Tibial artery (tissue), 4 donors: ENCODE measurements around the gene UGT2B15.
"Not testable (repeated sequence)": the region's sequence is repeated elsewhere in the genome, so short reads cannot be mapped to it uniquely, and the experiment has no call there.

ENCODE experiments used
- DNase-seq, 2 donors: peaks; one replicate each; pipeline ENCODE4 v3.0.0-alpha.2; 2019
- H3K27ac ChIP-seq, 2 donors: fragments of 200-600 bp; sonication (generic) in 1 of 2; 1 replicate in 1 of 2; 2 replicates in 1 of 2; pipeline ENCODE4 v1.5.1; 2018 to 2019; ENCODE audit warnings: mild to moderate bottlenecking in 1 of 2
- H3K27me3 ChIP-seq, 2 donors: fragments of 200-600 bp; sonication (generic) in 1 of 2; one replicate each; pipeline versions ENCODE4 v1.5.1 to v1.6.0; 2016 to 2019
- H3K36me3 ChIP-seq, 3 donors: fragments of 200-600 bp; sonication (generic) in 2 of 3; one replicate each; pipeline ENCODE4 v1.5.1; 2016 to 2019; ENCODE audit warnings: mild to moderate bottlenecking in 2 of 3
- H3K4me1 ChIP-seq, 4 donors: fragments of 200-600 bp; sonication (generic) in 2 of 4; 1 replicate in 3 of 4; 2 replicates in 1 of 4; pipeline ENCODE4 v1.5.1; 2016 to 2019
- H3K4me3 ChIP-seq, 2 donors: fragments of 200-600 bp; sonication (generic) in 1 of 2; 1 replicate in 1 of 2; 2 replicates in 1 of 2; pipeline ENCODE4 v1.5.1; 2018 to 2019; ENCODE audit warnings: mild to moderate bottlenecking in 2 of 2
- H3K9me3 ChIP-seq, 3 donors: fragments of 200-600 bp; sonication (generic) in 1 of 3; one replicate each; pipeline ENCODE4 v1.5.1; 2016 to 2019
- intact Hi-C: fragments of 100-400 bp; cut with DNase I; formaldehyde crosslinking; loops from one replicate; pipeline ENCODE4 v1.15.0; 2023; ENCODE audit warnings: low total_unique reads
- TF ChIP-seq, protein P1 (sequence below), 2 experiments: fragments of 200-600 bp in 1 of 2; fragments of 450-650 bp in 1 of 2; IDR thresholded peaks; one replicate each; pipeline ENCODE4 v1.5.1; 2017 to 2019; ENCODE audit warnings: antibody characterized with exemption in 2 of 2, mild to moderate bottlenecking in 1 of 2, moderate library complexity in 1 of 2

Gene UGT2B15

DNA sequence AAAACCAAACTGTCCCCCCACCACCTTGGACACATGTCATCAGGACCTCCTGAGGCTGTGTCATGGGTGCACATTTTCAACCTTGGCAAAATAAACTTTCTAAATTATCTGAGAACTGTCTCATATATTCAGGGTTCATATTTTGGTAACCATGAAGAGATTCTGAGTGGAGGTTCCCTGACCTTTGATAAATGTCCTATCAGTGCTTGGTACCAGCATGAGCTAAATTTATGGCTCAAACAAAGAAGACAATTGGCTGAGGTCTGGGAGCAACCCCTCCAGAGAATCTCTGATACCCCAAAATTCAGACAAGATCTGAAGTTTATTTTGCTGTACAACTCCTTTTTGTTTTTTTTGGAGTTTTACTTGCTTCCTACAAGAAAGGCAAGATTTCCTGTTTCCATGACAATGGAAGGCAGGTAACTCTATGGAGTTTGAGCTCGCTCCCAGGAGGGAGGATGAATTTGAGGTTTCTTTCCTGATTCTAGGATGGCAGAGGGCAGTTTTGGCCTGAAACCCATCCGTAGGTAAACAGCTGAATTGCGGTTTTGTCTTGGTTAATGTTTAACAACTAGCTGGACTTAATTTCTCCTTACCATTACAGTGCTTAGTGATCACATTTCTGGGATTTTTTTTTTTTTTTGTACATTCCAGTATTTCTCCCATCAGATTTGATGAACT lies 14.5 kb downstream of the UGT2B15 start:
- Histone ChIP-seq H3K27me3 (no peaks in the 10 kb centered on the region), H3K9me3 (no peaks in the 10 kb centered on the region), H3K36me3 (no peaks in the 10 kb centered on the region), H3K27ac (no peak overlapping the region), H3K4me1 (no peaks in the 10 kb centered on the region), H3K4me3 (no peak overlapping the region)
- no peak for DNase-seq
- intact Hi-C loops, result no loop called here
- TF ChIP-seq, protein P1, sequence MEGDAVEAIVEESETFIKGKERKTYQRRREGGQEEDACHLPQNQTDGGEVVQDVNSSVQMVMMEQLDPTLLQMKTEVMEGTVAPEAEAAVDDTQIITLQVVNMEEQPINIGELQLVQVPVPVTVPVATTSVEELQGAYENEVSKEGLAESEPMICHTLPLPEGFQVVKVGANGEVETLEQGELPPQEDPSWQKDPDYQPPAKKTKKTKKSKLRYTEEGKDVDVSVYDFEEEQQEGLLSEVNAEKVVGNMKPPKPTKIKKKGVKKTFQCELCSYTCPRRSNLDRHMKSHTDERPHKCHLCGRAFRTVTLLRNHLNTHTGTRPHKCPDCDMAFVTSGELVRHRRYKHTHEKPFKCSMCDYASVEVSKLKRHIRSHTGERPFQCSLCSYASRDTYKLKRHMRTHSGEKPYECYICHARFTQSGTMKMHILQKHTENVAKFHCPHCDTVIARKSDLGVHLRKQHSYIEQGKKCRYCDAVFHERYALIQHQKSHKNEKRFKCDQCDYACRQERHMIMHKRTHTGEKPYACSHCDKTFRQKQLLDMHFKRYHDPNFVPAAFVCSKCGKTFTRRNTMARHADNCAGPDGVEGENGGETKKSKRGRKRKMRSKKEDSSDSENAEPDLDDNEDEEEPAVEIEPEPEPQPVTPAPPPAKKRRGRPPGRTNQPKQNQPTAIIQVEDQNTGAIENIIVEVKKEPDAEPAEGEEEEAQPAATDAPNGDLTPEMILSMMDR (IDR thresholded peaks at IDR 0.05), result no peak

DNA sequence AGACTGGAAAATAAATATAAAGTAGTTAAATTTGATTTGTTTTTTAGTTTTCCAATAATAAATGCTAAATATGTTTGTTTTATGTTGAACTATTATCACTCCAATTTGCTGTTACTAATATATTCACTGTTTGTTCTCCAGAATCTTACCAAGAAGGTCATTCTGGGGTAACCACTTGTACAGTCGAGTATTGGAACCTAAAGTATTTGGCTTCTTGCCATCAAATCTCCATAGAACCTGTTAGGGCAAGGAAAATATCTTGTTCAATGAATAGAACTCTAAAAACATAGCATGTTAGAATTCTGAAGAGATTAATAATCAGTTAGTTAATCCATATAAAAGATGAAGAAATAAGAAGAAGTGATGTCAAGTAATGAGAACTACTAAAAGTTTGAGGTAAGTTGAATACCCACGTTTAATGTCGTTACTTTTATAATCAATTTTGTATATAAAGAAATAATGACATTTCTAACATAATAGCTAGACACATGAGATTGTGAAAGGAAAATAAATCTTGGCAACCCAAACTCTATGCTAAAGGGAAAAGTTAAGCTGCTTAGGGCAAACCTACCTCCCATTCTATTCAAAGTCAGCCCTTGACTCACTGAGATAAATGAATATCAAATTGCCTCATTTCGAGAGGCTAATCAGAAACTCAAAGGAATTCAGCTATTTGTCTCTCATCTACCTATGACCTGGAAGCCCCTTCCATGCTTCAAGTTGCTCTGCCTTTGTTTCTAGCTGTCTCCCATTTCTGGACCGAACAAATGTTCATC lies 15.3 kb downstream of the UGT2B15 start:
- no peaks in the 10 kb centered on the region for H3K36me3 ChIP-seq
- H3K27me3 ChIP-seq, result no peaks in the 10 kb centered on the region
- no peak for DNase-seq
- intact Hi-C loops, result no loop called here
- no peaks in the 10 kb centered on the region for H3K9me3 ChIP-seq
- no peak overlapping the region for H3K27ac ChIP-seq
- TF ChIP-seq, protein P1 (IDR thresholded peaks at IDR 0.05), result no peak
- no peaks in the 10 kb centered on the region for H3K4me1 ChIP-seq
- no peak overlapping the region for H3K4me3 ChIP-seq

DNA sequence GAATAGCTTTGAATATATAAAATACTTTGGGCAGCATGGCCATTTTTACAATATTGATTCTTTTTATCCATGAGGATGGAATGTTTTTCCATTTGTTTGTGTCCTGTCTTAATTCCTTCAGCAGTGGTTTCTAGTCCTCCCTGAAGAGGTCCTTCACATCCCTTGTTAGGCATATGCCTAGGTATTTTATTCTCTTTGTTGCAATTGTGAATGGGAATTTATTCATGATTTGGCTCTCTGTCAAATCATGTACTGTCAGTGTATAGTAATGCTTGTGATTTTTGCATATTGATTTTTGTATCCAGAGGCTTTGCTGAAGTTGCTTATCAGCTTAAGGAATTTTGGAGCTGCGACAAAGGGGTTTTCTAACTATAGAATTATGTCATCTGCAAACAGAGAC lies 18.5 kb downstream of the UGT2B15 start:
- H3K4me1 ChIP-seq, result no peaks in the 10 kb centered on the region
- DNase-seq, result no peak
- TF ChIP-seq, protein P1 (IDR thresholded peaks at IDR 0.05), result no peak
- no peak overlapping the region for H3K4me3 ChIP-seq
- H3K27me3 ChIP-seq, result no peaks in the 10 kb centered on the region
- intact Hi-C loops, result no loop called here
- H3K36me3 ChIP-seq, result no peaks in the 10 kb centered on the region
- no peaks in the 10 kb centered on the region for H3K9me3 ChIP-seq
- no peak overlapping the region for H3K27ac ChIP-seq

DNA sequence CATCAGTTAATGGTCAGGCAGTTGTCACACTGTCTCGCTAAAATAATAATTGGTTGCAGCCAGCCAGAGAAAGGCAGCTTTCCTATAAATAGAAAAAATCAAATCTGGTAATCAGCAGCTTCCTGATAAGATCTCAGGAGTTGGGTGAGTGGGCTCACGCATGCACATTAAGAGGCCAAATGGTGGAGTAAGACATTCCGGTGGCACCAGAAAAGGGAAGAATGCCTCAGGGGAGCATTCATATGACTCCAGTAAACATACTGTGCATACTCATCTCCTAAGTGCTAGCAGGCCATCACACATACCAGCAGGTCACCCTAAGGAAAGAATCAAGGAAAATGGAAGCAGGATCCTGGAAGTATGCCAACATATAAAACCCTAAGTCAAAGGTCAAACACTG lies 40.1 kb downstream of the UGT2B15 start:
- Histone ChIP-seq H3K36me3 (no peaks in the 10 kb centered on the region), H3K27ac (no peak overlapping the region), H3K9me3 (no peaks in the 10 kb centered on the region), H3K4me3 (no peak overlapping the region), H3K27me3 (no peaks in the 10 kb centered on the region), H3K4me1 (no peaks in the 10 kb centered on the region)
- no peak for DNase-seq
- intact Hi-C loops, result no loop called here
- TF ChIP-seq, protein P1 (IDR thresholded peaks at IDR 0.05), result no peak

DNA sequence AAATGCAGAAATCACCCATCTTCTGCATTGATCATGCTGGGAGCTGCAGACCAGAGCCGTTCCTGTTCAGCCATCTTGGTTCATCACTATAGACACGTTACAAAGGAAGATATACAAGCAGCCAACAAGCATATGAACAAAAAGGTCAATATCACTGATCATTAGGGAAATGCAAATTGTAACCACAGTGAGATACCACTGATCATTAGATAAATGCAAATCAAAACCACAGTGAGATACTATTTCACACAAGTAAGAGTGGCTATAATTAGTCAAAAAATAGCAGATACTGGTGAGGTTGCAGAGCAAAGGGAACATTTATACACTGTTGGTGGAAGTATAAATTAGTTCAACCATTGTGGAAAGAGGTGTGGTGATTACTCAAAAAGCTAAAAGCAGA lies 47.7 kb downstream of the UGT2B15 start:
- H3K36me3 ChIP-seq, H3K27ac ChIP-seq, H3K9me3 ChIP-seq, DNase-seq, H3K27me3 ChIP-seq, H3K4me1 ChIP-seq, H3K4me3 ChIP-seq, intact Hi-C loops: not testable (repeated sequence)

DNA sequence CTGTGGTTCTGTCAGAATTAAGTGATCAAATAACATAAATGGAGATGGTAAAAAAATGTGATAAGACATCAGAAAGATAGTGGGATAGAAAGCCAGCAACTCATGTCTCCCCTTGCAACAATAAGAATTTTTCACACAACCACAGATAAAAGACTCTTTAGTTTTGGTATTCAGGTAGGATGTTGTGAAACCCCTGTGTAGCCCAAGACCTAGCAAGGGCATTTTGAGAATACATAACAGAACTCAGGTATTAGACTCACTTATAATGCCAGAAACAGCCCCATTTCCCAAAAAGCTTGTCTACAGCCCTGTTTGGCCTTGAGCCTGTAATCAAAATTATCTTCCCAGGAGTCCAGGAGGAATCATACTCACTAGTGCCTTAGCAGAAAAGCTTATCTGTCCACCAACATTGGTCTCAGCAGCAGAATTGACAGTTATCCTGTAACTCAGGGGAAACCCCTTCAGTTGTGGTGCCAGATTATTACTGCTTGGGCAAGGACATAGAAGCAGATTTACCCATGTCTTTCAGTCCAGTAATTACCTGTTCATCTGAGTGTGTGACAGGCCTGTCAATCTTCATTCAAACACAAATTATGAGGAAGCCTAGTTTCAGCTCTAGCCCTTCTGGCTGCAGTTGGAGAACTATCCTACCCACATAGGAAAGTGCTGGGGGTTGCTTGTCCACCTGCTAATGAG lies 53.3 kb downstream of the UGT2B15 start:
- TF ChIP-seq, protein P1 (IDR thresholded peaks at IDR 0.05), result no peak
- DNase-seq, result no peak
- H3K4me1 ChIP-seq, result no peaks in the 10 kb centered on the region
- no peaks in the 10 kb centered on the region for H3K27me3 ChIP-seq
- no peaks in the 10 kb centered on the region for H3K36me3 ChIP-seq
- intact Hi-C loops, result no loop called here
- H3K9me3 ChIP-seq, result no peaks in the 10 kb centered on the region
- no peak overlapping the region for H3K4me3 ChIP-seq
- H3K27ac ChIP-seq, result no peak overlapping the region
